Measurements from ENCODE around the gene RAE1. TPM values are rescaled to one million over a fixed set of nuclear protein-coding genes. Genes with fewer than 3 reads are reported as not detected.

RAE1 gene
- total RNA-seq, 1 experiment from 2014 or later: 53.1 TPM

GRCh38 chr20:57316795-57317201, 34.3 kb upstream of the RAE1 start:
- no peaks in the 10 kb centered on the region for H3K4me1 ChIP-seq (ENCODE audit: insufficient read depth, low read length)
- no peak overlapping the region for H4K5ac ChIP-seq (ENCODE audit: insufficient read length, low read depth, low read length)
- WGBS (ENCODE audit: extremely low coverage, insufficient read length, low lambda C conversion rate): no CpG with 5 or more reads among the region's 9 CpGs
- H3K14ac ChIP-seq (ENCODE audit: insufficient read depth, low read length): no peak overlapping the region
- no peak overlapping the region for H3K9ac ChIP-seq (ENCODE audit: extremely low read depth, insufficient read length, low read length)
- H4K20me1 ChIP-seq (ENCODE audit: control insufficient read depth, insufficient read depth, insufficient read length): no peaks in the 10 kb centered on the region
- Mint-ChIP-seq H3K27ac (no peak overlapping the region), H3K4me3 (no peak overlapping the region), H3K4me1 (peaks cover 8% of the 10 kb centered on the region in 2 experiments; a peak in 3 of 4 replicates), H3K27me3 (ENCODE audit: low read depth) (peaks cover 13% of the 10 kb centered on the region), H3K9me3 (no peaks in the 10 kb centered on the region), H3K36me3 (ENCODE audit: insufficient read depth in 1 of 3, low read depth in 3 of 3) (no peaks in the 10 kb centered on the region)
- no peak overlapping the region for H2BK12ac ChIP-seq (ENCODE audit: insufficient read length, low read depth, low read length)
- H3K23ac ChIP-seq (ENCODE audit: insufficient read length, low read depth, low read length): no peak overlapping the region
- H3K27ac ChIP-seq (ENCODE audit: insufficient read length, low read depth, low read length): no peak overlapping the region
- H2BK20ac ChIP-seq (ENCODE audit: low read depth, low read length, poor library complexity, severe bottlenecking): no peak overlapping the region
- H3K79me1 ChIP-seq (ENCODE audit: insufficient read depth, low read depth, low read length, poor library complexity, severe bottlenecking): no peaks in the 10 kb centered on the region
- H2AFZ ChIP-seq (ENCODE audit: low read length): no peak overlapping the region
- H3T11ph ChIP-seq (ENCODE audit: low read length): no peak overlapping the region
- H3K4ac ChIP-seq (ENCODE audit: low read depth, low read length): no peak overlapping the region
- H3K9me3 ChIP-seq (ENCODE audit: control insufficient read depth, low read depth, low read length): no peaks in the 10 kb centered on the region
- no peak overlapping the region for H2AK5ac ChIP-seq (ENCODE audit: insufficient read length, low read length)
- H4K91ac ChIP-seq (ENCODE audit: insufficient read length, low read depth, low read length): no peak overlapping the region
- H3K56ac ChIP-seq (ENCODE audit: insufficient read length, low read depth, low read length): no peak overlapping the region
- no peak overlapping the region for H4K8ac ChIP-seq (replicated peaks; ENCODE audit: insufficient read length, low read depth, low read length)
- DNase-seq: no peak
- H3K23me2 ChIP-seq (ENCODE audit: insufficient read length, low read depth, low read length, poor library complexity, severe bottlenecking): no peaks in the 10 kb centered on the region
- TF ChIP-seq CTCF (conservative IDR thresholded peaks at IDR 0.05): no peak
- no peak overlapping the region for H2BK15ac ChIP-seq (ENCODE audit: low read depth, low read length)
- no peak overlapping the region for H2BK5ac ChIP-seq (ENCODE audit: insufficient read length, low read length)
- H3K18ac ChIP-seq (ENCODE audit: insufficient read length, low read depth, low read length): no peak overlapping the region
- no peak overlapping the region for H3K4me2 ChIP-seq (ENCODE audit: insufficient read depth, insufficient read length, low read length)
- H3K27me3 ChIP-seq (ENCODE audit: insufficient read depth, low read length): no peaks in the 10 kb centered on the region
- H2BK120ac ChIP-seq (ENCODE audit: low read depth, low read length, poor library complexity, severe bottlenecking): no peak overlapping the region
- no peaks in the 10 kb centered on the region for H3K79me2 ChIP-seq (ENCODE audit: insufficient read depth, low read length)
